HG03095 (cell line): Measurements from ENCODE around the gene SLC35B1.

Experiments used
- ATAC-seq: cut with Tn5 transposase; IDR thresholded peaks from one replicate; pipeline ENCODE4 v1.9.1; 2021; ENCODE audit warnings: moderate library complexity; ENCODE audit not compliant: unreplicated experiment

The SLC35B1 gene, protein sequence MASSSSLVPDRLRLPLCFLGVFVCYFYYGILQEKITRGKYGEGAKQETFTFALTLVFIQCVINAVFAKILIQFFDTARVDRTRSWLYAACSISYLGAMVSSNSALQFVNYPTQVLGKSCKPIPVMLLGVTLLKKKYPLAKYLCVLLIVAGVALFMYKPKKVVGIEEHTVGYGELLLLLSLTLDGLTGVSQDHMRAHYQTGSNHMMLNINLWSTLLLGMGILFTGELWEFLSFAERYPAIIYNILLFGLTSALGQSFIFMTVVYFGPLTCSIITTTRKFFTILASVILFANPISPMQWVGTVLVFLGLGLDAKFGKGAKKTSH

DNA sequence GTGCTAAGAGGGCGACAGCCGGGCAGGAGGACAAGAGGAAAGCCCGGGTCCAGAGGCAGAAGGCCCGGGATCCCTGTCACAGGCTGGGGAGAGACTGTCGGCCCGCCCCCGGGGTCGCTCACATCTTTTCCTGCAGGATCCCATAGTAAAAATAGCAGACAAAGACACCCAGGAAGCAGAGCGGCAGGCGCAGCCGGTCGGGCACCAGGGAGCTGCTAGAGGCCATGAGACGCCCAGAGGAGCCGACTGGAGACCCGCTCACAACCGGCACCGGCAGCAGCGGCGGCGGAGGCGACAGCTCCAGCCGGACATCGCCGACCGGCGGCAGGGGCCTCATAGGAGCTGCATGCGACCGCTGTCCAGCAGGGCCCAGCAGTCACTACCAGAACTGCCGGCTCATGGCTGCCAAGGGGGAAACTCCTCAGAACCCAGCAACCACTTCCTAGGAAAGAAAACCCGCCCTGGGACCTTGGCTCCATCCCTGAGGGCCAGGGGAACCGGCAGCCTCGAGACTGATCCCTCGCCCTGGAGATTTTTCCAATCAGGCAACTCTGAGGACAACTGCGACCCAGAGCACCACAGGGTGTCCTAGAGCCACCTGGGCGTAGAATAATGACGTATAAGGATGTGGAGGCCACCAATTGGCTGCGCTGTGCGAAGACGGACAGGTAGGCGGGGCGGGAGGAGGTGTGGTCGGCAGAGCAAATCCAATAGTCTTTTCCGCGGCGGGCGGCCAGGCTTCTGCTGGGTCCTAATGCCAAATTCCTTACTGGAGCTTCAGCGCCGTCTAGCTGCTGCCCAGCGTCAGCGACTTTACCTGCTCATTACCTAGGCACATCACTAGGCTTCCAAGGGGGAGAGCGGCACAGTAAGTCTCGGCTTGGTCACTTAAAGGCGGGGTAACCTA lies at the start of gene SLC35B1:
TSS of gene SLC35B1 (minus strand) at position 357 of the 907 bp plus-strand sequence. CDS start at position 226, 131 bp downstream.
- ATAC-seq = peak; percentile 78

DNA sequence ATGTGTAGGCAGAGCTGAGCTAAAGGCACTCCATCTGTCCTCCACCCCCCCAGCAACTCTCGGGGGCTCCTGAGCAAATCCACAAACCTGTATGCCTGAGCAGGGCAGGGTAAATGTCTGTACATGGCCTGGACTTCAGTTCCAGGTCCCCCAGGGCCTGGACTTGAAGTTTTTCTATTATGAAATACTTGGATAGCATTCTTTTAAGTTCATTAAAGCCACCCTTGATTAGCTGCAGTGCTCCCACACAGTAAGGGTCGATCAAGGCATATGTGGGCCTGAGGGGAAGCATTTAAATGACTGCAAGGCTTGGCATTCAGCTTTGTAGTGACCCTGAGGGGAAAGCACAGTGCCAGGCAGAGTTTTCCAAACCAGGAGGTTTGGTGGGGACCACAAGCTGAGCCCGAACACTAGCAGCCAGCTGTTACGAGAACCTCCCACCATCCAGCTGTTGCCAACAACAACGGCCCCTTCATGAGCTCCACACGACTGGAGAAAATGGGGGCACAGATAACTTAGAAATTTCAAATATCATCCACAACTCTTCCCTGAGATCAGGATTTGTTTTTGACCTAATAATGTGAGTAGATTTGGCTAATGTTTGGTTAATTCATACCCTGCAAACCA lies 49.5 kb upstream of the SLC35B1 start:
- no peak for ATAC-seq

DNA sequence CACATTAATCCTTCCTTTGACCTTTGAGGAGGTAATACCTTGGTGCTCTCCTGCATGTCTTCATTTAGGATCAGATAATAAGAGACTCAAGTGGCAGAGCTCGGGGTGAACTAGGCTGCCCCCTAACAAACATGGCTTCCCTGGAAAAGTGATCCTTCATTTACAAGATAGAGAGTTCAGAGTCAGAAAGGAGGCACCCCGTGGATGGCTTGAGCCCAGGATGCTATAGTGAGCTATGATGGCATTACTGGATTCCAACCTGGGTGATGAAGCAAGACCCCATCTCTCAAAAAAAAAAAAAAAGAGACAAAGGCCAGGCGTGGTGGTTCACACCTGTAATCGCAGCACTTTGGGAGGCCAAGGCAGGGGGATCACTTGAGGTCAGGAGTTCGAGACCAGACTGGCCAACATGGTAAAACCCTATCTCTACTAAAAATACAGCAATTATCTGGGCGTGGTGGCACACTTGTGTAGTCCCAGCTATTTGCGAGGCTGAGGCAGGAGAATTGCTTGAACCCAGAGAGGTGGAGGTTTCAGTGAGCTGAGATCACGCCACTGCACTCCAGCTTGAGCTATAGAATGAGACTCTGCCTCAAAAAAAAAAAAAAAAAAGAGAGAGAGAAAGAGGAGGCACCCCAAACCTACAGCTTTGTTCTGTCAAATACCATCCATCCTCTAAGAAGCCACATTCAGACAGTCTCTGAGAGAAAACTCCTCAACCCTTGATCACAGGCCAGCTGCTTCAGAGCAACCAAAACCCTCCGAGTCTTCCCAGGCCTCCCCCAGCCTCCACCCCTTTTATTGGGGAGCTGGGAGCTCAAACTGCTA lies 48.8 kb upstream of the SLC35B1 start:
- no peak for ATAC-seq

DNA sequence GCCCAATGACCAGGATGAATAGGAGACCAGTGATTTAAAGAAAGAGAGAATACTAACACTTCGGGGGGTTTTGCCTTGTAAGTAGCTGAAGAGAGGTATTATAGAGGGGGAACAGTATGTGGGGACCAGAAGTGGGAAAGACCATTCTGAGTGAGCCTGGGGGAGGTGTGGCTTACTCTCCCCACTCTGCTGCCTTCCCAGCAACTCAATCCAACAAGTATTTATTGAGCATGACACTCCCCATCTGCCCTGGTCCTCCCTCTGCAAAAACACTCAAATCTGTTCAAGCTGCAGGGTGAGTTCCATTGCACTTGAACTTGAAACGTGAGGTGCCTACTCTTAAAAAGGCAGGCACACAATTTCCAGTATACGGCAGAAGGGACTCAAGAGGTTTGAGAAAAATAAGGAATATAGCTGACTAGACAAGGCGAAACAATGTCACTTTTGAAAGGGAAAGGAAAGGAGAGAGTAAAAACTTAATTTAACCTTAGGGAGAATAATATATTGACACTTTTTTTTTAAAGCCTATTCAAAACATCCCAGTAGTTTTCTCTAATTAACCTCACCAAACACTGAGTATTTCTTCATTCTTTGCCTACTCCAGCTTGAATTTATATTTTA lies 48.0 kb upstream of the SLC35B1 start:
- no peak for ATAC-seq

DNA sequence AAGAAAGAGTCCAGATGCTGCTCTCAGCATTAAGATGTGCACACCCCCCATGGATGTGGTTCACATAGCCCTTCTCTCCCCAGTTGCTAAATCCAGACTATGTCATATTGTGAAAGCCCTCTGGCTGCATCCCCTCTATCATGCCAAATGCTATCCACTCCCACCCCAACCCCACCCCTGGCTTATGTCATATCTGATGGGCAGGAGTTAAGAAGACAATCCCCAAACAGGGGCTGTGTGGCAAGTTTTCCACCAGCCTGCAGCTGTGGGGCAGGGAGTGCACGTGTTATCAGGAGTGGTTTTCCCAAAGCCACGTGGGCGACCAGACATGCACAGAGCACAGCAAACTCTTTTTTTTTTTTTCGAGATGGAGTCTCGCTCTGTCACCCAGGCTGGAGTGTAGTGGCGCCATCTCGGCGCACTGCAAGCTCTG lies 46.2 kb upstream of the SLC35B1 start:
- no peak for ATAC-seq

DNA sequence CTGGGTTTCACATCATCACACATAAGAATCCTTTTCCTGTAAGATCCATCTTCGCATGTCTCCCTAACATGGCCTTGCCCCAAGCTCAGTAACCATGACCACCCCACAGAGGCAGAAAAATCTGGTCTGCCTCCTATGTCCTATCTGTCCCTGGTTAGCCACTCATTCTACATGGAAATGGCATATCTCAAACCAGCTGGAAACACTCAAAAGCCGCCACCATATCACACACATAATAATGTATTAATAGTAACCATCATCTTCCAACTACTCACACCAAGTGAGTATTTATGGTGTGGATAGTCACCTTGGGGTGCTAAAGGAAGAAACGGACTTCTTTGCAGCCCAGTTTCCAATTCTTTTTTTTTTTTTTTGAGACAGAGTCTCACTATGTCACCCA lies 44.7 kb upstream of the SLC35B1 start:
- ATAC-seq = no peak

DNA sequence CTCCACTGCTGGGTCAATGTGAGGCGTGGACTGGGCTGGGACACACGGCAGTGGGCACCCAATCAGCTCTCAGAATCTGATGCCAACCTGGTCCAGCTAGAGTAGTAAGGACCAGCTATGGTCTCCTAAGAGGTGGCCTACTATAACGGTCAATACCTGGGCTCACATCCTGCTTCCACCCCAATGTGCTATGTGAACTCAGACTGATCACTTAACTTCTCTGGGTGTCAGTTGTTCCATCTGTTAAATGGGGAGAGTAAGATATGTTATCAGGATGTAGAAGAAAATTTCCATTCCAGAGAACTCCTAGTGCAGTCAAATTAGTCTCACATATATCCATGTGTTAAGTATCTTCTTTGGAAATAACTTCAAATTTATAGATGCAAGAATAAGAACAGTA lies 42.0 kb upstream of the SLC35B1 start:
- ATAC-seq = no peak

DNA sequence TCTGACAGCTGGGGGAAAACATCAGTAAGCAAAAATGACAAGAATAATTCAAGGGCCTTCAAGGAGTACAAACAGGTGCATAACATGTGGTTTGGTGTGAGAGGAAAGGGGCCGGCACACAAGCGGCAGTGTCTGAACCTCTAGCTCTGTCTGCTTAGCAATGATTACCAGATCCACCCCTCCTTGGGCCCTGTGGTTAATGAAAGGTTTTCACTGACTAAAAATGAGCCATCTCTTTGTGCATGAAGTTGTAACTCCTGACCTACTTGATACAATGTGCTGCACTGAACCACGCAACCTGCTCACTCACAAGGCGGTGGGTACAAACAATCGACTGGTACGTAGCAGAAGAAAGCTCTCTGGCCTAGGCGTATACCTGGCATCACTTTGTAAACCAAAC lies 41.0 kb upstream of the SLC35B1 start:
- ATAC-seq = peak; percentile 73

DNA sequence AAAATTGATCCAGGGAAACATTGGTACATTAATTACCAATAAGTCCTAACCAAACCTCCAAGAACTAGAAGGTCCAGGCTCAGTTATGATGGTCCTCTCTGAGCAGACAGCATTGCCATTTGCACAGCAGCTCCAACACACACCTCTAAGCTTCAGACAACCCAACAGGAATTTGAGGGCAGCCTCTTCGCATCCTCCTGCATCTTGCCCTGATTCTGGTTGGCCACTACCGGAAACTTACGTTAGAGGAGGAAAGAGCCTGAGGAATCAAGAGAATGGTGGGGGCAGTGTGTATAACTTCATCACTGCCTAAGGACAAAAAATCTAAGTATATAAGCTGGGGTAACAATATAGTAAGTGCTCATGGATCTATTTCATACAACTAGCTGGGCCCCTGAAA lies 40.5 kb upstream of the SLC35B1 start:
- no peak for ATAC-seq

DNA sequence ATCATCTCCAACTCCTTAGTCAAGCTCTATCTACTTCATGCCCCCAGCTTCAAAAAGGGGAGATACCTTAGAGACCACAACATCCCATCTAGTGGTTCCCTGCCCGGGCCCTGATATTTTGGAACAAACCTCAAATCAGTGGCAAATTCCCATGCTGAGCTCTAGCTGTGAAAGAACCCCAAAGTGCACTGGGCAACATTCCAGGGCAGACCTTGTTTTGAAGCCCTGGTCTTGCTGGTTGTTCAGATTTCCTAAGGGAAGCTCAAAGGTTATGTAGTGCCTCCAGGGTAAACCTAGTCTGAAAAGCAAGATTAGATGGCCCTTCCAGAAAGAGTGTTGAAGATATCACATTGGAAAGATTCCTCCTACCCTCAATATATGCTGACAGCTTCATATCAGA lies 39.9 kb upstream of the SLC35B1 start:
- ATAC-seq = no peak

DNA sequence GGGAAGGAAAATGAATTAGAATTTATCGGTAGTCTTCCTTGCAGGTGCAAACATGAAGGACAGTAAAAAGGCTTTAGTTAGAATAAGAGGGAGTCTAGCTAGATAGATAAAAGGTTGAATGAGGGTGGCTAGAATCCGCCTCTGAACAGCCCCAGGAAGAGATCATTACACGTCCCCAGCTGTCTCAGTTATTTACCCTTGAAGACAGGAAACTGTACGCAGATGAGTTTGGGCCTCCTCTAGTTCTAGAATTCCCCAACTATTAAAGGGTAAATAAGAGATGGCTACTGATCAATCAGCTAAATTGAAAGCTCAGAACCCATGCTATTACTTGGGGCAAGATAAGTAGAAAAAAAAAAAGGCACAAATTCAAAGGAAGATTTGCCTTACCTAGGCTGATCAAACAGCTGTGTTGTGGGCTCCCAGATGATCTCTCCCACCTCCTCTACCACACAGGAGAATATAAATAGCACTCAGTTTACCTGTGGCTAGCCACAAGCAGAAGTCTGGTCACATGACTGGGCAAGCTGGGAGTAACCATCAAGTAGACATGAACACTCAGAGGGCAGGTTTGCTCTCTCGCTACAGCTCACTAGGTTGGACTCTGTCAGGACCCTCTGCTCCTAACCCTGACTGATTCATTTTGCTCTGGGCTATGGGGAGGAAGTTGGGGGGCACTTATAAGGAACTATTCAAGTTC lies 39.2 kb upstream of the SLC35B1 start:
- peak; percentile 51 for ATAC-seq

DNA sequence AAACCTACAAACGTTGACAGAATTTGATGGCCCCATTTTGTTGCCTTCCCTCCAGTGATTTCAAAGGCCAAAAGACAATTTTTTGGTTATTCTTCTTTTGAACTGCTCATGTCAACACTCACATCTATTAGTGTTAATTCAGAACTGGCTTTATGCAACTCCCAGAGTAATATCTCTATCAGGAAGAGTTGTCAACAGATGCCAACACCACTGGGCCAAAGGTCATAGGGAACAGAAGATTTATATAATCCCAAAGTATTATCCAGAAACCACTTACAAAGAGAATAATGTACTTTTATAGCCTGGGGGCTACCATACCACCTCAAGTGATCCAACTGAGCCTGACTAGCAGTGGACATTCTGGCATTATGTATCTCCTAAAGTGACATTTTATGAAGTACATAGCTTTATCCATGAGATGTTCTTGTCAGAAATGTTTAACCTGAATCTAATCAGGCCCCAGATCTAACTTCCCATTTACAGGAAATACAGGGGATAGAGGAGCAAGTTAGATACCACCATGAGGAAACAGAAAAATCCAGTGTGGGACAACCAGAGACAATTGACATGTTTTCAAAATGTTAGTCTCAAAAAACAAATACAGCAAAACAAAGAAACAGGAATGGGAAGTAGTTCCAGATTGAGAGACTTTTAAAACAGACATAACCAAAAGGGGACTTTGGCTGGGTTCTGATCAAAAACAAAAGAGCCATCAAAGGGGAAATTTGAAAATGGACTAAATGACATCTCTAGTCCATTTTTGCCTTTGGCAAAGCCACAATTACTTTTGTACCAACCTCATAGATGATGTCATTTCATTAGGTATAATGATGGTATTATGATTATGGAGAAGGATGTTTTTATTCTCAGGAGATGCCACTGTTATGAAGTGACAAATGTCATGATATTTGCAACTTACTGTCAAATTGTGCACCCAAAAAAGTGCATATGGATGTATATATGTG lies 37.7 kb upstream of the SLC35B1 start:
- no peak for ATAC-seq

DNA sequence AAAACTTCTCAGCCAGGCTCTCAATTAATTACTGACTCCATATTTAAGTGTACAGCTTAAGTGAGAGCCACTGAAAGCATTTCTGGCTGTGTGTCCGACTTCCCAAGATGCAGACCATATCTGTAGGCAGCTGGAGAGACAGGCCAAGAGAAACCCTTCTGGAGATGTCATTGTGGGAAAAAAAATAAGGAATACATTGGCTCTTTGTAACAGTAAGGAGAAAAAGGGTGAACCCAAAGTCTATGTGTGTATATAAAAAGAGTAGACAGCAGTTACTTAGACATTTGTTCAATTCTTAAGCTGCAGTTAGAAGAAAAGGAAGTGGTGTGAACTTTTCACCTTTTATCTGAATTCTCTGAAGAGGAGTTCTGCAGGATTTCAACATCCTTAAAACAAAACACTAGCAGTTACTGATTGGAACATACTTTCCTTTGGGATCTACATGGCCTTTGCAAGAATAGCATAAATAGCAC lies 34.4 kb upstream of the SLC35B1 start:
- ATAC-seq = no peak

DNA sequence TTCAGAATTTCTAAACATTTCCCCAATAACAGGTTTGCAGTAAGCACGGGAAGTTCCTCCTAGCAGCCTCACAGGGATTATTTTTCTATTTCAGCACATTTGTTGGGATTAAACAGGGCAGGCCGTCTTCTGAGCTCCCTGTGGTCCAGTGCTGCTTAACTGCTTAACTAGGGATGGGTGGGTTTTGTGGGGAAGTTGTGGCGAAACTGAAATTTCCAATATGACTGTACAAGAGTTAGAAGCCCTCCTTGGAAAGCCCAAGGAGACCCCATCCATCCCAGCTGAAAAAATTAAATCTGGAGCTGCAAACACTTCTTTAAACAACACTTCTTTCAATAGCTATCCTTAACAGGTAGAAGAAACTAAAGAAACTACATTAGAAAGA lies 33.9 kb upstream of the SLC35B1 start:
- ATAC-seq = no peak

DNA sequence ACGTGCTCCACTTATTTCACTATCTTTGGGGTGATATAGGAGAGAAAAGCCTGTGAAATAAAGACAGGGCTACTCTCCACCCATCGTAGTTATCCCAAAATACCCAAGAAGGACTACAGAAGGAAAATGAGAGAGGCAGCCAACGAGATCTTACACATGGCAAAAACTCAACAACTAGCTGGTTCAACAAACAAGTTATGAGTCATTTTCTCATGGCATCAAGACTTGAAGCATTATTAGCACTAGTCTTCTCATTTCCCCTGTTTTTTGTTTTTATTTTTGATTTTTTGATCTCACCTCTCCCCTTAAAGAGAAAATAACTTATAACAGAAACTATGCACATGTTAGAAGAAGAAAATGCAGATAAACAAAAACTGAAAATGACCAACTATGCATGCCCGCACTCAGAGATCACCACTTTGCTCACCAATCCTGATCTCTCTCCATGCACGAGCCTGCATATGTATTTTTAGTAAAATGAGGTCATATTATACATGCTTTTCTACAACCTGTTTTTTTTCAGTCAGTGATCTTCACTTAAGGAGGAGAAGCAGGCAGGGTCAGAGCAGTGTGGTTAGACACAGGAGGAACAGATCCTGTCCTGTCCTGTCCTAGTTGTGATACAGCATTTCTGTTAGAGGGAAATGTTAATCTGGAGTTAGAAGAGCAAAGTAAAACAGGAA lies 33.4 kb upstream of the SLC35B1 start:
- ATAC-seq = no peak

DNA sequence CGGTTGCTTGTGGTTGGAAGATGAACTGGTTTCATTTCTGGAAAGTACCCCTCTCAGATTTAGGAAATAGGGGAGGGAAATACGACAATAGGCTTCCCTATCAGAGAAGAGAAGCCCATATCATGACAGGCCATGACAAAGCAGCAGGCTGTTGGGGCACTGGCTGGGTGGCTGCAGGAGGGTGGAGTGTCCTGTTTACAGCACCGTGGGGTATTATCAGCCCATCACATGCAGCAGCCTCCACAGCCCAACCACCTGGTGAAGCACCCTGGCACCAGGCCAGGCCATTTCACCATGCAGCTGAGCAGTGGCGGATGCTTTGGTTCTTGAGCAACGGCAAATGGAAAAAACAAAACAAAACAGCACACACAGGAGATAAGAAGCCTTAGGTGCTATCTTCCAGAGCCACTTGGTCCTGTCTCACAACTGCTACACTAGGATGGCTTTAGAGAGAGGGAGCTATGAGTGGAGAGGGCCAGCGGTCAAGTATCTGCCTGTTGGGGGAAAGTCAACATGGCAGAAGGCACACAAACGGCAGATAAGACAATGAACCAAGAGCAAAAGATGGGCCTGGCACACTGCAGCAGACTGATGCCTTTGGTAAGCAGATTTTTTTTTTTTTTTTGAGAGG lies 32.0 kb upstream of the SLC35B1 start:
- ATAC-seq = peak; percentile 48

DNA sequence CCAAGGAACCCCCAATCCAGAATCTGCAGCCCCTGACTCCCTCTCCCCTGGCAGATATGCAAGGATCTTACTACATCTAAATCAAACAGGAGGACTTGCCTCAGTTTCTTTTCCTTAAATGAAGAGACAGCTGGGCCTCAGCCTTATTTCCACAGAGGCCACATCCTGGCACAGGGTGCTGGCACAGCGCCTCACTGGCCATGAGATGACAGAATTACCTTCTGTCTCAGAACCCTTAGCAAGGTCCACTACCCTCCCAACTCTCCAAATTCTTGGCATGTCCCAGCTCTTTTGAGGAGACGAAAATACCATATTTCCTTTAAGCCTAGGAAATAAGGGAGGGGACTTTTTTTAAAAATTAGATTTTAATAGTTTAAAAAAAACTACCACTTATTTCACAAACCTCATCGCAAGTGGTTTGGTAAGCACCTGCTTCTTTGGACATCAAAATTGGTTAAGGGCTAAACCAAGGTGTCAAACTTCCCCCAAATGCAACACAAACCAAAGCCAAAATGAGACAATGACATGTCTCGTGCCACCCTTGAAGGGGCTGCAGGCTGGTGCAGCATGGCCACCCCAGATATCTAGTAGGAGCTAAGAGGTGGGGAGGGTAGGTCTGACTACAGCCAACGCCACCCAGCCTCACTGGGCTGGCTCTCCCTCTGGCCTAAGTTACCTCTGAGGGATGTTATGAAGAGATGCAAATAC lies 30.8 kb upstream of the SLC35B1 start:
- ATAC-seq = no peak
